HEK293 (cell line): ENCODE measurements around the gene ALDOA.

ENCODE experiments used
- AEBP2 ChIP-seq: fragments of 450-650 bp; formaldehyde crosslinking; IDR thresholded peaks from 2 replicates; pipeline ENCODE4 v1.5.1; 2016; ENCODE audit warnings: missing biosample characterization, missing genetic modification characterization, borderline replicate concordance
- ATF2 ChIP-seq: fragments of 450-650 bp; formaldehyde crosslinking; IDR thresholded peaks from 2 replicates; pipeline ENCODE4 v1.5.1; 2016; ENCODE audit warnings: missing biosample characterization, missing genetic modification characterization, low read depth
- CTCF ChIP-seq: fragments of 450-650 bp; formaldehyde crosslinking; IDR thresholded peaks from 2 replicates; pipeline ENCODE4 v1.5.1; 2016; ENCODE audit warnings: missing biosample characterization, missing genetic modification characterization
- FEZF1 ChIP-seq: fragments of 450-650 bp; formaldehyde crosslinking; IDR thresholded peaks from 2 replicates; pipeline ENCODE4 v1.5.1; 2016; ENCODE audit warnings: missing biosample characterization, missing genetic modification characterization
- GLI4 ChIP-seq: fragments of 450-650 bp; formaldehyde crosslinking; IDR thresholded peaks from 2 replicates; pipeline ENCODE4 v1.5.1; 2016; ENCODE audit warnings: missing biosample characterization, missing genetic modification characterization
- GLIS2 ChIP-seq: fragments of 450-650 bp; formaldehyde crosslinking; IDR thresholded peaks from 2 replicates; pipeline ENCODE4 v1.5.1; 2016; ENCODE audit warnings: missing biosample characterization, missing genetic modification characterization
- HOXC10 ChIP-seq: sonication (generic); formaldehyde crosslinking; IDR thresholded peaks from 2 replicates; pipeline ENCODE4 v1.8.1; 2023; ENCODE audit warnings: mild to moderate bottlenecking, missing genetic modification reagents
- KLF7 ChIP-seq: fragments of 450-650 bp; formaldehyde crosslinking; IDR thresholded peaks from 2 replicates; pipeline ENCODE4 v1.5.1; 2016; ENCODE audit warnings: missing biosample characterization, missing genetic modification characterization, borderline replicate concordance
- MYNN ChIP-seq: fragments of 450-650 bp; formaldehyde crosslinking; IDR thresholded peaks from 2 replicates; pipeline ENCODE4 v1.5.1; 2016; ENCODE audit warnings: missing biosample characterization, missing genetic modification characterization, borderline replicate concordance
- PRDM1 ChIP-seq: fragments of 450-650 bp; formaldehyde crosslinking; IDR thresholded peaks from 2 replicates; pipeline ENCODE4; 2016; ENCODE audit warnings: missing biosample characterization, missing genetic modification characterization
- SALL2 ChIP-seq: fragments of 450-650 bp; formaldehyde crosslinking; IDR thresholded peaks from 2 replicates; pipeline ENCODE4 v1.5.0; 2017; ENCODE audit warnings: missing biosample characterization, mild to moderate bottlenecking, missing genetic modification characterization, borderline replicate concordance
- SETDB1 ChIP-seq: IDR thresholded peaks from one replicate; pipeline ENCODE4 v1.6.1; 2017; ENCODE audit warnings: mild to moderate bottlenecking, low read length, moderate library complexity, mixed read lengths; ENCODE audit not compliant: insufficient read length
- SP3 ChIP-seq: fragments of 450-650 bp; formaldehyde crosslinking; IDR thresholded peaks from 2 replicates; pipeline ENCODE4 v1.5.1; 2016; ENCODE audit warnings: missing biosample characterization, missing genetic modification characterization
- ZBTB1 ChIP-seq: fragments of 450-650 bp; formaldehyde crosslinking; IDR thresholded peaks from 2 replicates; pipeline ENCODE4 v1.5.1; 2016; ENCODE audit warnings: missing biosample characterization, missing genetic modification characterization
- ZNF121 ChIP-seq: fragments of 450-650 bp; formaldehyde crosslinking; IDR thresholded peaks from 2 replicates; pipeline ENCODE4 v1.5.1; 2016; ENCODE audit warnings: missing biosample characterization, missing genetic modification characterization
- ZNF155 ChIP-seq: fragments of 450-650 bp; formaldehyde crosslinking; IDR thresholded peaks from 2 replicates; pipeline ENCODE4 v1.5.1; 2016; ENCODE audit warnings: missing biosample characterization, missing genetic modification characterization
- ZNF18 ChIP-seq: fragments of 450-650 bp; formaldehyde crosslinking; IDR thresholded peaks from 2 replicates; pipeline ENCODE4 v1.5.1; 2016; ENCODE audit warnings: missing biosample characterization, missing genetic modification characterization
- ZNF202 ChIP-seq: fragments of 450-650 bp; formaldehyde crosslinking; IDR thresholded peaks from 2 replicates; pipeline ENCODE4 v1.5.1; 2016; ENCODE audit warnings: missing biosample characterization, missing genetic modification characterization, borderline replicate concordance
- ZNF266 ChIP-seq: fragments of 450-650 bp; formaldehyde crosslinking; IDR thresholded peaks from 2 replicates; pipeline ENCODE4 v1.5.1; 2016; ENCODE audit warnings: missing biosample characterization, missing genetic modification characterization, low read depth
- ZNF449 ChIP-seq: fragments of 450-650 bp; formaldehyde crosslinking; IDR thresholded peaks from 2 replicates; pipeline ENCODE4 v1.5.1; 2017; ENCODE audit warnings: missing biosample characterization, mild to moderate bottlenecking, missing genetic modification characterization, moderate library complexity
- ZNF510 ChIP-seq: fragments of 450-650 bp; formaldehyde crosslinking; IDR thresholded peaks from 2 replicates; pipeline ENCODE4 v1.5.1; 2018; ENCODE audit warnings: mild to moderate bottlenecking, missing genetic modification characterization, missing biosample characterization; ENCODE audit not compliant: insufficient replicate concordance
- ZNF514 ChIP-seq: fragments of 450-650 bp; formaldehyde crosslinking; IDR thresholded peaks from 2 replicates; pipeline ENCODE4 v1.5.1; 2016; ENCODE audit warnings: missing biosample characterization, missing genetic modification characterization
- ZNF555 ChIP-seq: fragments of 450-650 bp; formaldehyde crosslinking; conservative IDR thresholded peaks from 2 replicates; pipeline ENCODE4 v1.5.1; 2017; ENCODE audit warnings: missing biosample characterization, mild to moderate bottlenecking, missing genetic modification characterization, inconsistent platforms
- ZNF560 ChIP-seq: fragments of 450-650 bp; formaldehyde crosslinking; IDR thresholded peaks from 2 replicates; pipeline ENCODE4 v1.5.1; 2017; ENCODE audit warnings: missing biosample characterization, missing genetic modification characterization, borderline replicate concordance
- ZNF626 ChIP-seq: fragments of 450-650 bp; sonication (Bioruptor Pico); formaldehyde crosslinking; IDR thresholded peaks from 2 replicates; pipeline ENCODE4 v1.5.1; 2018; ENCODE audit warnings: missing biosample characterization, missing genetic modification characterization, inconsistent platforms
- ZNF660 ChIP-seq: fragments of 450-650 bp; IDR thresholded peaks from 2 replicates; pipeline ENCODE4 v1.5.1; 2018; ENCODE audit warnings: missing biosample characterization, mild to moderate bottlenecking, missing genetic modification characterization
- ZNF701 ChIP-seq: fragments of 450-650 bp; formaldehyde crosslinking; IDR thresholded peaks from 2 replicates; pipeline ENCODE4 v1.5.1; 2016; ENCODE audit warnings: missing biosample characterization, missing genetic modification characterization
- ZNF747 ChIP-seq: fragments of 450-650 bp; formaldehyde crosslinking; IDR thresholded peaks from 2 replicates; pipeline ENCODE4 v1.5.1; 2016; ENCODE audit warnings: missing biosample characterization, missing genetic modification characterization
- ZNF776 ChIP-seq: fragments of 450-650 bp; formaldehyde crosslinking; IDR thresholded peaks from 2 replicates; pipeline ENCODE4 v1.5.0; 2017; ENCODE audit warnings: missing biosample characterization, missing genetic modification characterization, borderline replicate concordance
- ZNF843 ChIP-seq: fragments of 450-650 bp; formaldehyde crosslinking; IDR thresholded peaks from 2 replicates; pipeline ENCODE4 v1.5.1; 2016; ENCODE audit warnings: missing biosample characterization, missing genetic modification characterization
- ZSCAN23 ChIP-seq: fragments of 450-650 bp; formaldehyde crosslinking; IDR thresholded peaks from 2 replicates; pipeline ENCODE4 v1.5.1; 2016; ENCODE audit warnings: missing biosample characterization, missing genetic modification characterization
- ZSCAN4 ChIP-seq: fragments of 450-650 bp; formaldehyde crosslinking; IDR thresholded peaks from 2 replicates; pipeline ENCODE4 v1.5.1; 2017; ENCODE audit warnings: missing biosample characterization, missing genetic modification characterization

Gene ALDOA

GRCh38 chr16:30112197-30113030, 46.9 kb downstream of the ALDOA start (continued):
- TF ChIP-seq ZSCAN23 (tag by site-specific recombination) (no peak), MYNN (tag by site-specific recombination) (no peak), ATF2 (tag by site-specific recombination) (no peak), KLF7 (tag by site-specific recombination) (0 out of 2 replicates have a peak, but pooled peaks have one; percentile 23), ZNF626 (tag by site-specific recombination) (no peak), ZSCAN4 (tag by site-specific recombination) (peak; percentile 40; the same call in 1 of the 2 replicates), ZNF155 (tag by site-specific recombination) (no peak), ZNF555 (tag by site-specific recombination) (no peak), ZNF121 (tag by site-specific recombination) (no peak), SALL2 (tag by site-specific recombination) (no peak), GLIS2 (tag by site-specific recombination) (no peak), ZNF266 (tag by site-specific recombination) (no peak), ZNF701 (no peak), ZBTB1 (tag by site-specific recombination) (no peak), ZNF747 (tag by site-specific recombination) (no peak), ZNF514 (tag by site-specific recombination) (no peak), ZNF560 (tag by site-specific recombination) (no peak), GLI4 (tag by site-specific recombination) (peak; percentile 69), FEZF1 (tag by site-specific recombination) (no peak), ZNF510 (tag by site-specific recombination) (no peak), AEBP2 (tag by site-specific recombination) (no peak), ZNF18 (tag by site-specific recombination) (no peak), CTCF (tag by site-specific recombination) (peak; percentile 84), ZNF449 (no peak), ZNF660 (tag by site-specific recombination) (no peak), SP3 (tag by site-specific recombination) (no peak), ZNF202 (tag by site-specific recombination) (0 out of 2 replicates have a peak, but pooled peaks have one; percentile 30), ZNF843 (tag by site-specific recombination) (no peak), SETDB1 (no peak), PRDM1 (tag by site-specific recombination) (no peak), HOXC10 (no peak), ZNF776 (tag by site-specific recombination) (no peak)
